PC-3 (cell line): ENCODE results near the gene CDK7. TPM values are rescaled to one million over a fixed set of nuclear protein-coding genes. Genes with fewer than 3 reads are reported as not detected.
A peak's percentile ranks its signal among the peaks of the same experiment; 100 is the strongest.

Experiments
- ATAC-seq: fragments of 200-7000 bp; cut with Tn5 transposase; 2 replicates; pipeline ENCODE4 v1.9.1; 2020; ENCODE audit warnings: mild to moderate bottlenecking, moderate library complexity
- Bru-seq: library from RNA; stranded (reverse); fragments of 400-500 nt; gene quantifications from one replicate; lab custom pipeline; 2021; lab: Mats Ljungman, UMichigan
- BruChase-seq, 2 experiments: library from RNA; stranded (reverse); fragments of 400-500 nt; gene quantifications; one replicate each; lab custom pipeline; 2021; lab: Mats Ljungman, UMichigan
- BruUV-seq: library from RNA; stranded (reverse); fragments of 400-500 nt; replicated peaks from 2 replicates; lab custom pipeline; 2021; lab: Mats Ljungman, UMichigan
- CTCF ChIA-PET: fragments of 300-600 bp; sonication (Branson Sonifier 250); formaldehyde crosslinking; loops from one replicate; lab custom pipeline; 2022; ENCODE audit warnings: antibody characterized with exemption; lab: Charles Lee
- POLR2A ChIA-PET: fragments of 300-600 bp; sonication (Branson Sonifier 250); formaldehyde crosslinking; loops from one replicate; lab custom pipeline; 2022; ENCODE audit warnings: antibody characterized with exemption; ENCODE audit not compliant: unreplicated experiment; lab: Charles Lee
- DNase-seq: peaks from one replicate; pipeline ENCODE4 v3.0.0-alpha.2; 2015
- H2AFZ ChIP-seq: fragments of 300-600 bp; sonication (generic); 2 replicates; pipeline ENCODE4 v1.6.0; 2016; ENCODE audit warnings: antibody characterized with exemption, low read length
- H3F3A ChIP-seq: fragments of 300-600 bp; sonication (generic); one replicate; pipeline ENCODE4 v1.6.0; 2017; ENCODE audit warnings: antibody characterized with exemption, low read length, control low read depth, mild to moderate bottlenecking; ENCODE audit not compliant: unreplicated experiment
- H3K27ac ChIP-seq: fragments of 300-600 bp; sonication (generic); 2 replicates; pipeline ENCODE4 v1.5.1; 2016; ENCODE audit warnings: mild to moderate bottlenecking, low read length
- H3K27me3 ChIP-seq: fragments of 300-600 bp; sonication (generic); 2 replicates; pipeline ENCODE4 v1.6.1; 2016; ENCODE audit warnings: low read length, mixed read lengths
- H3K36me3 ChIP-seq: fragments of 300-600 bp; sonication (generic); 2 replicates; pipeline ENCODE4 v1.6.1; 2016; ENCODE audit warnings: low read depth, mixed run types, low read length, mixed read lengths
- H3K4me1 ChIP-seq: fragments of 300-600 bp; sonication (generic); 2 replicates; pipeline ENCODE4 v1.5.1; 2016; ENCODE audit warnings: low read length; ENCODE audit not compliant: insufficient read depth
- H3K4me2 ChIP-seq: fragments of 300-600 bp; sonication (generic); 2 replicates; pipeline ENCODE4 v1.6.0; 2016; ENCODE audit warnings: low read length
- H3K4me3 ChIP-seq: fragments of 300-600 bp; sonication (generic); 2 replicates; pipeline ENCODE4 v1.5.1; 2016; ENCODE audit warnings: mild to moderate bottlenecking, low read length, mixed read lengths
- H3K79me2 ChIP-seq: fragments of 300-600 bp; sonication (generic); 2 replicates; pipeline ENCODE4 v1.6.1; 2017; ENCODE audit warnings: low read length, mixed read lengths
- H3K9ac ChIP-seq: fragments of 300-600 bp; sonication (generic); 2 replicates; pipeline ENCODE4 v1.6.0; 2016; ENCODE audit warnings: mild to moderate bottlenecking, low read length
- H3K9me2 ChIP-seq: fragments of 300-600 bp; sonication (generic); replicated peaks from 2 replicates; pipeline ENCODE4 v1.6.1; 2016; ENCODE audit warnings: mixed run types, low read length, mixed read lengths
- H3K9me3 ChIP-seq: fragments of 300-600 bp; sonication (generic); 2 replicates; pipeline ENCODE4 v1.6.1; 2016; ENCODE audit warnings: low read length, mixed read lengths
- H4K20me1 ChIP-seq: fragments of 300-600 bp; sonication (generic); 2 replicates; pipeline ENCODE4 v1.6.1; 2016; ENCODE audit warnings: low read length, mixed read lengths
- CTCF ChIP-seq: fragments of 300-600 bp; sonication (generic); conservative IDR thresholded peaks from 2 replicates; pipeline ENCODE4 v1.5.1; 2017; ENCODE audit warnings: antibody characterized with exemption, low read depth, mild to moderate bottlenecking, low read length
- EZH2 ChIP-seq: fragments of 300-600 bp; sonication (generic); IDR thresholded peaks from one replicate; pipeline ENCODE4 v1.6.1; 2017; ENCODE audit warnings: antibody characterized with exemption, mild to moderate bottlenecking, low read length; ENCODE audit not compliant: unreplicated experiment
- EZH2phosphoT487 ChIP-seq: fragments of 300-600 bp; sonication (generic); IDR thresholded peaks from 2 replicates; pipeline ENCODE4 v1.6.1; 2018; ENCODE audit warnings: mild to moderate bottlenecking, antibody characterized with exemption, low read length, borderline replicate concordance
- intact Hi-C: fragments of 100-400 bp; cut with micrococcal nuclease; formaldehyde crosslinking; loops from 2 replicates; pipeline ENCODE4 v1.9.0; 2023
- long read RNA-seq: library from polyadenylated mRNA; unstranded; transcript quantifications from one replicate; pipeline ENCODE4 v2.0.0, GENCODE V29; 2021; ENCODE audit not compliant: unreplicated experiment
- total RNA-seq: library from RNA; depleted of rRNA; stranded (reverse); fragments of >200 nt; gene quantifications from 2 replicates; pipeline ENCODE4 v1.2.3, GENCODE V29; 2014; rRNA removed

CDK7 gene
- total RNA-seq (19.9 and 26.6 TPM in 2 replicates), Bru-seq, nascent RNA (percentile 72 among the genes with signal in this experiment), BruChase-seq, experiment 1, labeled RNA remaining after a 6-hour chase (percentile 77 among the genes with signal in this experiment), BruChase-seq, experiment 2, labeled RNA remaining after a 2-hour chase (percentile 73 among the genes with signal in this experiment)
- long read RNA-seq, transcript CDK7-201 (12 exons, 1,439 nt): major isoform, 14 of 26 reads
- long read RNA-seq, partial matches to known transcripts: 6 of 26 reads
- long read RNA-seq, other reads (novel, unspliced or antisense): 5 of 26 reads

GRCh38 chr5:69234457-69235268, at the start of gene CDK7:
CDK7 (plus strand) TSS chr5:69234886; CDS start chr5:69234976, 90 bp downstream.
- Histone ChIP-seq H3K4me1 (peaks cover 33% of the 10 kb centered on the region), H3K4me3 (peak within 1 kb of the TSS; percentile 90), H2AFZ (peak within 1 kb of the TSS; percentile 96), H3K4me2 (peak within 1 kb of the TSS; percentile 84), H3K36me3 (no peaks in the 10 kb centered on the region), H4K20me1 (no peaks in the 10 kb centered on the region), H3K79me2 (peaks cover 40% of the 10 kb centered on the region), H3K27ac (peak within 1 kb of the TSS; percentile 29; the same call in 1 of the 2 replicates), H3K9me2 (no peaks in the 10 kb centered on the region), H3F3A (no peaks in the 10 kb centered on the region), H3K9me3 (no peaks in the 10 kb centered on the region), H3K27me3 (no peaks in the 10 kb centered on the region), H3K9ac (peak within 1 kb of the TSS; percentile 81)
- BruUV-seq: TSS peak; percentile 78
- peak; percentile 91 for ATAC-seq
- DNase-seq: peak; percentile 91
- TF ChIP-seq EZH2 (no peak), CTCF (no peak), EZH2phosphoT487 (no peak)
- ChIA-PET POLR2A (interaction anchor here (0.7 kb wide), 1 partner anchor 99 kb away, joined by 3 read pairs; no protein-coding TSS in a partner anchor), CTCF (no interaction called here)
- intact Hi-C loops: loop anchor here (1.0 to 5.0 kb wide), 2 partner anchors 44 to 142 kb away; partner anchors contain the start of gene SLC30A5

- Histone ChIP-seq H3K36me3 (no peaks in the 10 kb centered on the region; the same call in 1 of the 2 replicates), H2AFZ (no peak overlapping the region), H3K4me1 (no peaks in the 10 kb centered on the region), H3F3A (no peaks in the 10 kb centered on the region), H3K4me3 (no peak overlapping the region), H3K9me3 (no peaks in the 10 kb centered on the region), H3K9me2 (no peaks in the 10 kb centered on the region), H3K4me2 (no peak overlapping the region), H3K27ac (no peak overlapping the region), H3K27me3 (no peaks in the 10 kb centered on the region), H3K9ac (no peak overlapping the region), H4K20me1 (no peaks in the 10 kb centered on the region), H3K79me2 (peaks cover 11% of the 10 kb centered on the region; the same call in 1 of the 2 replicates)
- DNase-seq: no peak
- no TSS peak for BruUV-seq
- TF ChIP-seq EZH2phosphoT487: no peak
- TF ChIP-seq EZH2: no peak
- TF ChIP-seq CTCF: no peak
- CTCF ChIA-PET: no interaction called here
- POLR2A ChIA-PET: no interaction called here
- no peak for ATAC-seq
- intact Hi-C loops: loop anchor here (10.0 kb wide), 1 partner anchor 63 kb away; no protein-coding TSS in a partner anchor
These were observed 47.3 kb upstream of the CDK7 start for GRCh38 chr5:69187342-69187741.
